ENCODE data around the gene RSAD1.

RSAD1 gene

GRCh38 chr17:50511058-50511457 lies 32.4 kb downstream of the RSAD1 start:
- H3K36me3 ChIP-seq (ENCODE audit: insufficient read depth, low read length): no peaks in the 10 kb centered on the region
- H3K4me3 ChIP-seq (ENCODE audit: low read depth, low read length): peak overlapping the region; percentile 47
- H3K4me1 ChIP-seq (ENCODE audit: control insufficient read depth, insufficient read depth, low read length, unreplicated experiment): peaks cover 38% of the 10 kb centered on the region
- H2AFZ ChIP-seq (ENCODE audit: low read length, unreplicated experiment): no peak overlapping the region
- H3K27ac ChIP-seq (ENCODE audit: low read depth, low read length): peak overlapping the region; percentile 21; the same call in 1 of the 2 replicates
- H3K79me2 ChIP-seq (ENCODE audit: control insufficient read depth, insufficient read depth, low read length, unreplicated experiment): peaks cover 7% of the 10 kb centered on the region
- H3K27me3 ChIP-seq (ENCODE audit: insufficient read depth, low read length): no peaks in the 10 kb centered on the region

- Histone ChIP-seq H3K79me2 (ENCODE audit: control insufficient read depth, insufficient read depth, low read length, unreplicated experiment) (peaks cover 7% of the 10 kb centered on the region), H2AFZ (ENCODE audit: low read length, unreplicated experiment) (no peak overlapping the region), H3K36me3 (ENCODE audit: insufficient read depth, low read length) (no peaks in the 10 kb centered on the region), H3K27me3 (ENCODE audit: insufficient read depth, low read length) (no peaks in the 10 kb centered on the region), H3K4me3 (ENCODE audit: low read depth, low read length) (no peak overlapping the region), H3K27ac (ENCODE audit: low read depth, low read length) (no peak overlapping the region), H3K4me1 (ENCODE audit: control insufficient read depth, insufficient read depth, low read length, unreplicated experiment) (peaks cover 38% of the 10 kb centered on the region)
These were observed 34.8 kb downstream of the RSAD1 start for GRCh38 chr17:50513495-50513894.

GRCh38 chr17:50514388-50514787 lies 35.7 kb downstream of the RSAD1 start:
- Histone ChIP-seq H3K79me2 (ENCODE audit: control insufficient read depth, insufficient read depth, low read length, unreplicated experiment) (peaks cover 7% of the 10 kb centered on the region), H3K4me1 (ENCODE audit: control insufficient read depth, insufficient read depth, low read length, unreplicated experiment) (peaks cover 36% of the 10 kb centered on the region), H3K36me3 (ENCODE audit: insufficient read depth, low read length) (no peaks in the 10 kb centered on the region), H3K27me3 (ENCODE audit: insufficient read depth, low read length) (no peaks in the 10 kb centered on the region), H3K4me3 (ENCODE audit: low read depth, low read length) (no peak overlapping the region), H2AFZ (ENCODE audit: low read length, unreplicated experiment) (no peak overlapping the region), H3K27ac (ENCODE audit: low read depth, low read length) (no peak overlapping the region)

GRCh38 chr17:50514936-50515702 lies 36.5 kb downstream of the RSAD1 start:
- no peak overlapping the region for H3K4me3 ChIP-seq (ENCODE audit: low read depth, low read length)
- H3K27ac ChIP-seq (ENCODE audit: low read depth, low read length): no peak overlapping the region
- H3K79me2 ChIP-seq (ENCODE audit: control insufficient read depth, insufficient read depth, low read length, unreplicated experiment): peaks cover under 1% of the 10 kb centered on the region
- H3K27me3 ChIP-seq (ENCODE audit: insufficient read depth, low read length): no peaks in the 10 kb centered on the region
- H3K4me1 ChIP-seq (ENCODE audit: control insufficient read depth, insufficient read depth, low read length, unreplicated experiment): peaks cover 28% of the 10 kb centered on the region
- H2AFZ ChIP-seq (ENCODE audit: low read length, unreplicated experiment): no peak overlapping the region
- no peaks in the 10 kb centered on the region for H3K36me3 ChIP-seq (ENCODE audit: insufficient read depth, low read length)

GRCh38 chr17:50517011-50517410 lies 38.4 kb downstream of the RSAD1 start:
- Histone ChIP-seq H3K27me3 (ENCODE audit: insufficient read depth, low read length) (no peaks in the 10 kb centered on the region), H3K27ac (ENCODE audit: low read depth, low read length) (no peak overlapping the region), H3K4me1 (ENCODE audit: control insufficient read depth, insufficient read depth, low read length, unreplicated experiment) (peaks cover 15% of the 10 kb centered on the region), H3K36me3 (ENCODE audit: insufficient read depth, low read length) (no peaks in the 10 kb centered on the region), H2AFZ (ENCODE audit: low read length, unreplicated experiment) (no peak overlapping the region), H3K79me2 (ENCODE audit: control insufficient read depth, insufficient read depth, low read length, unreplicated experiment) (no peaks in the 10 kb centered on the region), H3K4me3 (ENCODE audit: low read depth, low read length) (no peak overlapping the region)

- Histone ChIP-seq H3K79me2 (ENCODE audit: control insufficient read depth, insufficient read depth, low read length, unreplicated experiment) (no peaks in the 10 kb centered on the region), H3K36me3 (ENCODE audit: insufficient read depth, low read length) (no peaks in the 10 kb centered on the region), H2AFZ (ENCODE audit: low read length, unreplicated experiment) (no peak overlapping the region), H3K27me3 (ENCODE audit: insufficient read depth, low read length) (no peaks in the 10 kb centered on the region), H3K27ac (ENCODE audit: low read depth, low read length) (no peak overlapping the region), H3K4me1 (ENCODE audit: control insufficient read depth, insufficient read depth, low read length, unreplicated experiment) (peaks cover 15% of the 10 kb centered on the region), H3K4me3 (ENCODE audit: low read depth, low read length) (no peak overlapping the region)
These were observed 39.1 kb downstream of the RSAD1 start for GRCh38 chr17:50517504-50518383.

GRCh38 chr17:50518384-50519023 lies 39.8 kb downstream of the RSAD1 start:
- Histone ChIP-seq H3K79me2 (ENCODE audit: control insufficient read depth, insufficient read depth, low read length, unreplicated experiment) (no peaks in the 10 kb centered on the region), H3K4me1 (ENCODE audit: control insufficient read depth, insufficient read depth, low read length, unreplicated experiment) (peaks cover 15% of the 10 kb centered on the region), H3K27ac (ENCODE audit: low read depth, low read length) (no peak overlapping the region), H3K36me3 (ENCODE audit: insufficient read depth, low read length) (no peaks in the 10 kb centered on the region), H3K27me3 (ENCODE audit: insufficient read depth, low read length) (no peaks in the 10 kb centered on the region), H2AFZ (ENCODE audit: low read length, unreplicated experiment) (no peak overlapping the region), H3K4me3 (ENCODE audit: low read depth, low read length) (no peak overlapping the region)

- Histone ChIP-seq H3K27ac (ENCODE audit: low read depth, low read length) (no peak overlapping the region), H2AFZ (ENCODE audit: low read length, unreplicated experiment) (no peak overlapping the region), H3K36me3 (ENCODE audit: insufficient read depth, low read length) (no peaks in the 10 kb centered on the region), H3K27me3 (ENCODE audit: insufficient read depth, low read length) (no peaks in the 10 kb centered on the region), H3K4me3 (ENCODE audit: low read depth, low read length) (no peak overlapping the region), H3K79me2 (ENCODE audit: control insufficient read depth, insufficient read depth, low read length, unreplicated experiment) (no peaks in the 10 kb centered on the region), H3K4me1 (ENCODE audit: control insufficient read depth, insufficient read depth, low read length, unreplicated experiment) (peaks cover 15% of the 10 kb centered on the region)
These were observed 40.6 kb downstream of the RSAD1 start for GRCh38 chr17:50519141-50519834.

- no peak overlapping the region for H2AFZ ChIP-seq (ENCODE audit: low read length, unreplicated experiment)
- H3K36me3 ChIP-seq (ENCODE audit: insufficient read depth, low read length): no peaks in the 10 kb centered on the region
- H3K79me2 ChIP-seq (ENCODE audit: control insufficient read depth, insufficient read depth, low read length, unreplicated experiment): no peaks in the 10 kb centered on the region
- H3K4me1 ChIP-seq (ENCODE audit: control insufficient read depth, insufficient read depth, low read length, unreplicated experiment): peaks cover 7% of the 10 kb centered on the region
- no peak overlapping the region for H3K4me3 ChIP-seq (ENCODE audit: low read depth, low read length)
- no peaks in the 10 kb centered on the region for H3K27me3 ChIP-seq (ENCODE audit: insufficient read depth, low read length)
- no peak overlapping the region for H3K27ac ChIP-seq (ENCODE audit: low read depth, low read length)
These were observed 41.8 kb downstream of the RSAD1 start for GRCh38 chr17:50520483-50520882.

- Histone ChIP-seq H3K36me3 (ENCODE audit: insufficient read depth, low read length) (no peaks in the 10 kb centered on the region), H2AFZ (ENCODE audit: low read length, unreplicated experiment) (no peak overlapping the region), H3K4me1 (ENCODE audit: control insufficient read depth, insufficient read depth, low read length, unreplicated experiment) (peaks cover 5% of the 10 kb centered on the region), H3K79me2 (ENCODE audit: control insufficient read depth, insufficient read depth, low read length, unreplicated experiment) (no peaks in the 10 kb centered on the region), H3K27ac (ENCODE audit: low read depth, low read length) (no peak overlapping the region), H3K27me3 (ENCODE audit: insufficient read depth, low read length) (no peaks in the 10 kb centered on the region), H3K4me3 (ENCODE audit: low read depth, low read length) (no peak overlapping the region)
These were observed 42.9 kb downstream of the RSAD1 start for GRCh38 chr17:50521514-50521913.

All from ACC112 (cell line).